H9 (cell line): ENCODE data around the gene ASCC2. TPM values are rescaled to one million over a fixed set of nuclear protein-coding genes. Genes with fewer than 3 reads are reported as not detected.

Experiments used
- DNase-seq: peaks from one replicate; pipeline ENCODE4 v3.0.0-alpha.2; 2017
- H2AFZ ChIP-seq: one replicate; pipeline ENCODE4 v1.6.1; 2013; ENCODE audit warnings: mild to moderate bottlenecking, low read length, control low read depth, moderate library complexity
- H2AK5ac ChIP-seq: 2 replicates; pipeline ENCODE4 v1.6.1; 2013; ENCODE audit warnings: low read length, control low read depth, mixed read lengths; ENCODE audit not compliant: insufficient read length
- H2BK120ac ChIP-seq: one replicate; pipeline ENCODE4 v1.6.1; 2013; ENCODE audit warnings: low read depth, mild to moderate bottlenecking, low read length, control low read depth, inconsistent platforms; ENCODE audit not compliant: poor library complexity, severe bottlenecking
- H2BK12ac ChIP-seq: 2 replicates; pipeline ENCODE4 v1.6.1; 2013; ENCODE audit warnings: low read length, control low read depth, mixed read lengths, low read depth; ENCODE audit not compliant: insufficient read length
- H2BK15ac ChIP-seq: 2 replicates; pipeline ENCODE4 v1.6.1; 2013; ENCODE audit warnings: low read depth, low read length, control low read depth
- H2BK20ac ChIP-seq: one replicate; pipeline ENCODE4 v1.6.1; 2013; ENCODE audit warnings: low read depth, mild to moderate bottlenecking, low read length, control low read depth, inconsistent platforms; ENCODE audit not compliant: poor library complexity, severe bottlenecking
- H2BK5ac ChIP-seq: 2 replicates; pipeline ENCODE4 v1.6.1; 2013; ENCODE audit warnings: low read length, control low read depth, mixed read lengths; ENCODE audit not compliant: insufficient read length
- H3K14ac ChIP-seq: 2 replicates; pipeline ENCODE4 v1.6.1; 2013; ENCODE audit warnings: low read length, control low read depth; ENCODE audit not compliant: insufficient read depth
- H3K18ac ChIP-seq: 2 replicates; pipeline ENCODE4 v1.6.1; 2013; ENCODE audit warnings: low read depth, mild to moderate bottlenecking, mixed read lengths, low read length, control low read depth; ENCODE audit not compliant: insufficient read length
- H3K23ac ChIP-seq: 2 replicates; pipeline ENCODE4 v1.6.1; 2013; ENCODE audit warnings: low read length, control low read depth, mixed read lengths, low read depth; ENCODE audit not compliant: insufficient read length
- H3K23me2 ChIP-seq: 2 replicates; pipeline ENCODE4 v1.6.1; 2013; ENCODE audit warnings: low read depth, mild to moderate bottlenecking, mixed read lengths, low read length, control low read depth; ENCODE audit not compliant: insufficient read length, poor library complexity, severe bottlenecking
- H3K27ac ChIP-seq: 2 replicates; pipeline ENCODE4 v1.5.1; 2013; ENCODE audit warnings: low read length, control low read depth, mixed read lengths, low read depth; ENCODE audit not compliant: insufficient read length
- H3K27me3 ChIP-seq: 2 replicates; pipeline ENCODE4 v1.6.1; 2013; ENCODE audit warnings: low read length, control low read depth, inconsistent platforms; ENCODE audit not compliant: insufficient read depth
- H3K4ac ChIP-seq: 2 replicates; pipeline ENCODE4 v1.6.1; 2013; ENCODE audit warnings: low read depth, mild to moderate bottlenecking, control low read depth, inconsistent platforms, low read length, moderate library complexity
- H3K4me1 ChIP-seq: 2 replicates; pipeline ENCODE4 v1.6.1; 2013; ENCODE audit warnings: low read length, control low read depth, inconsistent platforms; ENCODE audit not compliant: insufficient read depth
- H3K4me2 ChIP-seq: 2 replicates; pipeline ENCODE4 v1.6.1; 2013; ENCODE audit warnings: low read length, control low read depth, mixed read lengths; ENCODE audit not compliant: insufficient read length, insufficient read depth
- H3K56ac ChIP-seq: 2 replicates; pipeline ENCODE4 v1.6.1; 2013; ENCODE audit warnings: low read depth, mild to moderate bottlenecking, mixed read lengths, low read length, control low read depth; ENCODE audit not compliant: insufficient read length
- H3K79me1 ChIP-seq: 2 replicates; pipeline ENCODE4 v1.6.1; 2013; ENCODE audit warnings: low read depth, mild to moderate bottlenecking, moderate library complexity, low read length, control low read depth, inconsistent platforms; ENCODE audit not compliant: insufficient read depth, poor library complexity, severe bottlenecking
- H3K79me2 ChIP-seq: 2 replicates; pipeline ENCODE4 v1.6.1; 2013; ENCODE audit warnings: low read length, control low read depth, inconsistent platforms; ENCODE audit not compliant: insufficient read depth
- H3K9ac ChIP-seq: 2 replicates; pipeline ENCODE4 v1.6.1; 2013; ENCODE audit warnings: low read length, control low read depth, mixed read lengths; ENCODE audit not compliant: insufficient read length; ENCODE audit errors: extremely low read depth
- H3K9me3 ChIP-seq: one replicate; pipeline ENCODE4 v1.6.1; 2013; ENCODE audit warnings: low read depth, low read length, inconsistent platforms; ENCODE audit not compliant: control insufficient read depth
- H3T11ph ChIP-seq: one replicate; pipeline ENCODE4 v1.6.1; 2013; ENCODE audit warnings: mild to moderate bottlenecking, low read length, control low read depth, inconsistent platforms
- H4K20me1 ChIP-seq: one replicate; pipeline ENCODE4 v1.6.1; 2013; ENCODE audit not compliant: control insufficient read depth, insufficient read length, insufficient read depth
- H4K5ac ChIP-seq: 2 replicates; pipeline ENCODE4 v1.6.1; 2013; ENCODE audit warnings: low read depth, mild to moderate bottlenecking, mixed read lengths, low read length, control low read depth; ENCODE audit not compliant: insufficient read length
- H4K8ac ChIP-seq: replicated peaks from 2 replicates; pipeline ENCODE4 v1.6.1; 2013; ENCODE audit warnings: low read length, control low read depth, mixed read lengths, low read depth; ENCODE audit not compliant: insufficient read length
- H4K91ac ChIP-seq: 2 replicates; pipeline ENCODE4 v1.6.1; 2013; ENCODE audit warnings: low read depth, mild to moderate bottlenecking, moderate library complexity, mixed read lengths, low read length, control low read depth; ENCODE audit not compliant: insufficient read length
- H3K27ac Mint-ChIP-seq, 3 experiments: 2 replicates in 2 of 3; 3 replicates in 1 of 3; pipeline ENCODE4 v1.8.0; 2020 to 2021; ENCODE audit warnings: mixed read lengths in 3 of 3, mild to moderate bottlenecking in 1 of 3, moderate library complexity in 1 of 3
- H3K27me3 Mint-ChIP-seq: 2 replicates; pipeline ENCODE4 v1.8.0; 2021; ENCODE audit warnings: low read depth, mild to moderate bottlenecking, moderate library complexity, mixed read lengths
- H3K36me3 Mint-ChIP-seq, 3 experiments: 2 replicates in 2 of 3; 3 replicates in 1 of 3; pipeline ENCODE4 v1.8.0; 2020 to 2021; ENCODE audit warnings: low read depth in 3 of 3, mixed read lengths in 3 of 3; ENCODE audit not compliant: insufficient read depth in 1 of 3
- H3K4me1 Mint-ChIP-seq, 2 experiments: 2 replicates each; pipeline ENCODE4 v1.8.0; 2020; ENCODE audit warnings: mixed read lengths in 2 of 2
- H3K4me3 Mint-ChIP-seq, 2 experiments: 2 replicates in 1 of 2; 3 replicates in 1 of 2; pipeline ENCODE4 v1.8.0; 2020 to 2021; ENCODE audit warnings: mild to moderate bottlenecking in 2 of 2, mixed read lengths in 2 of 2, moderate library complexity in 1 of 2
- H3K9me3 Mint-ChIP-seq, 2 experiments: 2 replicates in 1 of 2; 3 replicates in 1 of 2; pipeline ENCODE4 v1.8.0; 2020; ENCODE audit warnings: mild to moderate bottlenecking in 2 of 2, mixed read lengths in 2 of 2, moderate library complexity in 1 of 2
- WGBS: extraction: QIAGEN DNeasy Blood & Tissue Kit; methylation state at CpG from one replicate; pipeline ENCODE4 v1.1.7; 2013; ENCODE audit warnings: missing lambda C conversion rate, low lambda C conversion rate, mixed read lengths; ENCODE audit not compliant: insufficient read length; ENCODE audit errors: extremely low coverage; 5-methylcytosine and 5-hydroxymethylcytosine counted together
- total RNA-seq: library from RNA; stranded (reverse); gene quantifications from 2 replicates; pipeline ENCODE4 v1.2.1, GENCODE V29; 2021
- TF ChIP-seq, protein P1 (sequence below): fragments of 200-600 bp; sonication (generic); conservative IDR thresholded peaks from 3 replicates; pipeline ENCODE4 v1.8.0; 2021; ENCODE audit warnings: antibody characterized with exemption, mild to moderate bottlenecking

The ASCC2 gene
- total RNA-seq, 1 experiment from 2014 or later, result 48.2 TPM

DNA sequence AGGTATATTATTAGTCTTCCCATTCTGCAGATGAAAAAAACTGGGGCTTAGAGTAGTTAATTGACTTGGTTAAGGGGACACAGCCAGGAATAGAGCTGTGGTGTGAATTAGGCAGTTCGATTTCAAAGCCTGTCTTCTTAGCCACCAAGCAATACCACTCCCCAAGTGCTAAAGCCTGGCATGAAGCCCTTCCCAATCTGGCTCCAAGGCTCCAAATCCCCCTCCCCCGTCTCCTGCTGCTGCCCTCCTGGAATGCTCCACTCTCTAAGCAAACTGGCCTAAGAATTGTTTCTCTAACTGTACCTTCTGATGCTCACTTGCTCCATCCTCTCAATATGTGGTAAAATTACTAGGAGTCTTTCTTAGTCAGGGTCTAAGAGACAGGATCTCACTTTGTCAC lies 18.6 kb downstream of the ASCC2 start:
- Histone ChIP-seq H3K14ac (no peak overlapping the region), H4K5ac (no peak overlapping the region), H2BK12ac (no peak overlapping the region), H3K23ac (no peak overlapping the region), H3K9me3 (no peaks in the 10 kb centered on the region), H2BK120ac (no peak overlapping the region), H3K79me1 (no peaks in the 10 kb centered on the region), H3K4me1 (no peaks in the 10 kb centered on the region), H4K8ac (no peak overlapping the region), H3K27ac (no peak overlapping the region), H3K4me2 (no peak overlapping the region), H2AK5ac (no peak overlapping the region), H3K18ac (no peak overlapping the region), H3T11ph (no peak overlapping the region), H3K79me2 (no peaks in the 10 kb centered on the region), H2BK20ac (no peak overlapping the region), H2AFZ (no peak overlapping the region), H3K9ac (no peak overlapping the region), H4K91ac (no peak overlapping the region), H3K4ac (no peak overlapping the region), H2BK5ac (no peak overlapping the region), H3K56ac (no peak overlapping the region), H3K23me2 (no peaks in the 10 kb centered on the region), H2BK15ac (no peak overlapping the region), H4K20me1 (no peaks in the 10 kb centered on the region), H3K27me3 (no peaks in the 10 kb centered on the region)
- Mint-ChIP-seq H3K27ac (peak overlapping the region in 1 of 3 experiments; percentile 38; a peak in 2 of 7 replicates), H3K36me3 (peaks cover 12 to 71% (median 63%) of the 10 kb centered on the region in 3 experiments; a peak in 6 of 7 replicates), H3K4me3 (no peak overlapping the region), H3K27me3 (peaks cover 2% of the 10 kb centered on the region; the same call in 1 of the 2 replicates), H3K4me1 (peaks cover 0 to 11% of the 10 kb centered on the region in 2 experiments; a peak in 2 of 4 replicates), H3K9me3 (no peaks in the 10 kb centered on the region)
- no peak for DNase-seq
- TF ChIP-seq, protein P1, sequence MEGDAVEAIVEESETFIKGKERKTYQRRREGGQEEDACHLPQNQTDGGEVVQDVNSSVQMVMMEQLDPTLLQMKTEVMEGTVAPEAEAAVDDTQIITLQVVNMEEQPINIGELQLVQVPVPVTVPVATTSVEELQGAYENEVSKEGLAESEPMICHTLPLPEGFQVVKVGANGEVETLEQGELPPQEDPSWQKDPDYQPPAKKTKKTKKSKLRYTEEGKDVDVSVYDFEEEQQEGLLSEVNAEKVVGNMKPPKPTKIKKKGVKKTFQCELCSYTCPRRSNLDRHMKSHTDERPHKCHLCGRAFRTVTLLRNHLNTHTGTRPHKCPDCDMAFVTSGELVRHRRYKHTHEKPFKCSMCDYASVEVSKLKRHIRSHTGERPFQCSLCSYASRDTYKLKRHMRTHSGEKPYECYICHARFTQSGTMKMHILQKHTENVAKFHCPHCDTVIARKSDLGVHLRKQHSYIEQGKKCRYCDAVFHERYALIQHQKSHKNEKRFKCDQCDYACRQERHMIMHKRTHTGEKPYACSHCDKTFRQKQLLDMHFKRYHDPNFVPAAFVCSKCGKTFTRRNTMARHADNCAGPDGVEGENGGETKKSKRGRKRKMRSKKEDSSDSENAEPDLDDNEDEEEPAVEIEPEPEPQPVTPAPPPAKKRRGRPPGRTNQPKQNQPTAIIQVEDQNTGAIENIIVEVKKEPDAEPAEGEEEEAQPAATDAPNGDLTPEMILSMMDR, result no peak
- no CpG with 5 or more reads among the region's 2 CpGs for WGBS
